ENCODE data around the gene HDGFL2.

Gene HDGFL2

DNA sequence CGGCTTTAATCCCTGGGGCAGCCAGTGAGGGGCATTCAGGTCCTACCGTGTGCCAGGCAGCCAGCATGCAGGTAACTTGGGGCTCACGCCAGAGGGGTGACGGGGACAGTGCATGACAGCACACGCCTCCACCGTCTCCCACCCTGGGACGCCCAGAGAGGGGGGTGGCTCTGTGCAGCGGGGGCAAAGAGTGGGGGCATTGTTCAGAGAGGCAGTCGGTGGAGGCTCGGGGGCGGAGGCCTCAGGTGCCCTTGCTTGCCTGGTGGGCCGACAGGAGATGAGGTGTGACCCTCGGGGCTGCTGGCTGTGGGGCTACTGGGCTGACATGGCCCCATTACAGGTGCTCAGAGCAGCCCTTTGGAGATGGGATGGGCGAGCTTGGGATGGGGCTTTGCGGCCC is 27.8 kb downstream of the HDGFL2 start:
- no peak for DNase-seq

DNA sequence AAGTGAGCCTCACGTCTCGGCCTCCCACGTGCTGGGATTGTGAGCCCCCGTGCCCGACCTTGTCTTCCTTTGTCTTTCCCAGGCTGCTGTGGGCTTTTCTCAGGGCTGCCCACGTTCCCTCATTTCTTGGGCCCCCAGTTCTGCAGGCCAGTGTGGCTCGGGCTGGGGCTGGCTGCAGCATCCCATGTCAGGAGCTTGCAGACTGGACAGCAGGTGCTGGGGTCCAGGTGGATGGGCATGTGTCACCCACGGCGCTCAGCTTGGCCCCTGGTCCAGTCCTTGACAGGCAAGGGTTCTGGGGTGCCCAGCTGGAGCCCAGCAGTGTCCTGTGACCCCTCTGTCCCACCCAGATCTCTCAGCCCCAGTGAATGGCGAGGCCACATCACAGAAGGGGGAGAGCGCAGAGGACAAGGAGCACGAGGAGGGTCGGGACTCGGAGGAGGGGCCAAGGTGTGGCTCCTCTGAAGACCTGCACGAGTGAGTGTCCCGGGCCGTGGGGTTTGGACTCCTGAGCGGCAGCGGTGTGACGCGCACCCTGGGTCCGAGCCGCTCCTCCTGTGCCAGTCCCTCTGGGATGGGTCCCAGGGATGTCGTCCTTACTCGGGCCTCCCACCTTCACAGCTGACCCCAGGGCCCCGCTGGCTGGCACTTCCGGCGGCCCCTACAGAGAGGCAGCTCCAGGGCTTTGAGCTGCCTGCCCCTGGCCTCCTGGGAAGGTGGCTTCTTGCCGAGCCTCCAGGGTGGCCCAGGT is 28.9 kb downstream of the HDGFL2 start:
- DNase-seq = no peak

DNA sequence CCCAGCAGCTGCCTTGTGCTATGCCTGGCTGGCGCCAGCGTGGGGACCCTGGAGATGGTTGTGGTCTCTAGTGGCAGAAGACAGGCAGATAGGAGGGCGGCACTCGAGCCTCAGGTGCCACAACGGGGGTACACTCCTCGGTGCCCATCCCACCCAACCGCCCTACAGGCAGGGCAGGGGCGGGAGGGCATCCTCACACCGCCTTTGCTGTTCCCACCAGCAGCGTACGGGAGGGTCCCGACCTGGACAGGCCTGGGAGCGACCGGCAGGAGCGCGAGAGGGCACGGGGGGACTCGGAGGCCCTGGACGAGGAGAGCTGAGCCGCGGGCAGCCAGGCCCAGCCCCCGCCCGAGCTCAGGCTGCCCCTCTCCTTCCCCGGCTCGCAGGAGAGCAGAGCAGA is 29.6 kb downstream of the HDGFL2 start:
- no peak for DNase-seq

DNA sequence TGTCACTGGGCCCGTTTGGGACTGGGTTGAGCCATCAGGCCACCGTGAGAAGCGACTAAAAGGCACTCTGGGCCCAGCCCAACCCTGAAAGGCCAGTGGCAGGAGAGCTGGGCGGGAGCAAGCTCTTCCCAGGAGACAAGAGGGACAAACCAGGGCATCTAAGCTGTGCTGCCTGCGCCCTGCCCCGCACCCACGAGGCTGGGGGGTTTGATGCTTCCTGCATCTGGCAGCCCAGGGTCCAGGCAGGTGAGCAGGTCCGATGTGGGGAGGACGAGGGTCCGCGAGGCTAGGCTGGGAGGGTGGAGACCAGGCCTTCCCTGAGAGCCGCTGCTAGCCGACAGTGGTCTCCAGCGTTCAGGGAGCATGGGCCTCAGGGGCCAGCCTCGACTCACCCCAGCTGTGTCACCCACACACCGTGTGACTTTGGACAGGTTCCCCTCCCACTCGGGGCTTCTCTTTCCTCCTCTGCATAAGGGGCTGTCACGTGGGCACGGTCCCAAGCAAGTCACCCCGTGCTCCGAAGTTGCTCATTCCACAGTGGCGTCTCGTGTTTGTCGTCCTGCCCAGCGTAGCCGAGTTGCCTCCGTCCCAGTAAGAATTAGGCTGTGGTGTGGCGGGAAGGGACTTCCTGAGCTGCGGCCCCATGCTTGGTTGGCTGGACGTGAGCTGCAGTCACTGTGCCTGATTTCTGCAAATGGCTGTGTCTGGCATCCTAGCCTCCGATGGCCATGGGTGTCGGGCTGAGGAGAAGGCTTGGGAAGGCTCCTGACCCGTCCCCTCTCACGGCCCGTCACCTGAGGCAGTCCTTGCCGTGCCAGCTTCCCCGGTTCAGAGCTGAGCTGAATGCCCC is 30.4 kb downstream of the HDGFL2 start:
- DNase-seq = no peak

DNA sequence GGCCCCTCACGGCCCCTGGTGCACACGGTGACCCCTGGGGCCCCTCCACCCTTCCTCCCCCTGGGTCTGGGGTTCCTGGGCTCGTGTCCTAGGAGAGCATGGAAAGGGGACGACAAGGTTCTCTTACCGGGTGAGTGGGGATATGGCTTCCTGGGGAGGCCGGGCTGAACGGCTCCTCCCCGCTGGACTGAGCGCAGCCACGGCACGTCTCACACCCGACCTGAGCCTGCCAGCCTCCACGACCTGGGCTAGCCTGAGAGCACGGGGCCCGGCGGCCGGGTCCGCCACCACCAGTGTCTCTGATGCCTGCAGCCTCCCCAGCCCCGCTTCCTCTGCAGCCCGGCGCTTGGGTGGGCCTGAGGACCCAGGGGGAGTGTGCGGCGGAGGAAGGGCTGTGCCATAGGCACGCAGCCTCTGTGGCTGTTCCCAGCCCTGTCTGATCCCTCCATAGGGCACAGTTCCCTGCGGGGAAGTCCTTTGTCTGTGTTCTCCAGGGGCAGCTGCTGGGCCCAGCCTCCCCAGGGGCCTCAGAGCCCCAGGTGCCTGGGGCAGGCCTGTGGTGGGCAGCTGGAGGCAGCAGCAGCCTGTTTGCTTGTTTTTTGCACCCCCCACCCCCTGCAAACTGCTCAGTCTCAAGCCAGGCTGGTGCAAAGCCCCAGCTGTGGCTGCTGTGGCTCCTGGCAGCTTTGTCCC is 31.2 kb downstream of the HDGFL2 start:
- DNase-seq = no peak

DNA sequence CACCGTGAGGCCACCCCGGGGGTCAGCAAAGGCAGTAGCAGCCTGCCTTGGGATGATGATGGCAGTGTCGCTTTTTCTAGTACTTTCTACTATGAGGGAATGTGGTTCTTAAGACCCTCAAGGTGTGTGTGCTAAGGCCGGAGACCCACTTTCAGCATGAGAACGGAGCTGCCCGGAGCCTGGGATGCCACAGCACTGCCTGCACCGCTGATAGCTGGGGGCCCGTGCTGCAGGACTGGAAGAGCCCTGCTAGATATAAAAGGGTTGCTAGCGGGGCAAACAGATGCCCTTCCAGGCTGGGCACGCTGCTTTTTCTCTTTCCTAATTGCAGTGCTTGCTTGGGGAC is 31.7 kb downstream of the HDGFL2 start:
- DNase-seq = no peak

DNA sequence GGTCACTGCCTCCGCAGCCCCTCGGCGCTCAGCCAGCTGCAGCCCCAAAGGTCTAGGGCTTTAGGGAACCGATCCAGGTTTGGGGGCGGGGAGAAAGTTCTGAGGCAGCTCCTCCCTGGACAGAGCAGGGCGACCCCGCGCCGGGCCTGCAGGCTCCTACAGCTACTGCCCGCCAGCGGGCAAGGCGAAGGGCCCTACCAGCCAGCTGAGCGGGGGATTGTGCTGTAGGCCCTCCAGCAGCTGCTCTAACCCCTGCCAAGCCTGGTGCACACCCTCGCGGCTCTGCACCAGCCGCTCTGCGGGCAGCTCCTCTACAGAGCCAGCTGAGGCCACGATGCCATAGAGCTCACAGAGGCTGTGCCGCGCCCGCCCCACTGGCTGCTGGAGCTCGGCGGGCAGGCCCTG is 32.2 kb downstream of the HDGFL2 start:
- no peak for DNase-seq

DNA sequence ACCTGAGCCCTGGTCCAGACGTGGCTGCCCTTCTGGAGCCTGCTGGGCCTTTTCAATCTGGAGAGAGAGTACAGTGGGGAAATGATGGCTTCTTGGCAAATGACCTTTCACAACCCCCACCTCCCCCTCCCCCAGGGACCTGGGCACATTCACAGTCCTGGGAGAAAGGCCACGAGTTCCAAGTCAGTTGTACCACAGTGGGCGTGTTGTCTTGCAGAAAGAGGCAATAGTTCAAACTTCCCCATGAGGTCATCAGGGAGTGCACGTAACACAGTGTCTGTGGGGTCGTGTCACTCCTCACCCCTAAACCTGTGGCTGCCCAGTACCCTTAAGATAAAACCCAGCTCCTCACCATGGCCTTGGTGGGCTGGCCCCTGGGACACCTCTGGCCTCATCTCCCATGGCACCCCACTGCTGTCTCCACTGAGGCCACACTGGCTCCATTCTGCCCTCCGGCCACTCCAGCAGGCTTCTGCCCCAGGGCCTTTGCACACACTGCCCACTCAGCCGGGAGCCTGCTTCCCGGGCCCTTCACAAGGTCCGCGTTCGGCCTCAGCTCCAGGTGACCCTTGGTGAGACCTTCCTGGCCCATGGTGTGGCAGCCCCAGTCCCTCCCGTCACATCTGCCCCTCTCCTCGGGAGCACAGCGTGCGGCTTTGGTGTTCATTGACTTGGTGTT is 32.9 kb downstream of the HDGFL2 start:
- DNase-seq = no peak

DNA sequence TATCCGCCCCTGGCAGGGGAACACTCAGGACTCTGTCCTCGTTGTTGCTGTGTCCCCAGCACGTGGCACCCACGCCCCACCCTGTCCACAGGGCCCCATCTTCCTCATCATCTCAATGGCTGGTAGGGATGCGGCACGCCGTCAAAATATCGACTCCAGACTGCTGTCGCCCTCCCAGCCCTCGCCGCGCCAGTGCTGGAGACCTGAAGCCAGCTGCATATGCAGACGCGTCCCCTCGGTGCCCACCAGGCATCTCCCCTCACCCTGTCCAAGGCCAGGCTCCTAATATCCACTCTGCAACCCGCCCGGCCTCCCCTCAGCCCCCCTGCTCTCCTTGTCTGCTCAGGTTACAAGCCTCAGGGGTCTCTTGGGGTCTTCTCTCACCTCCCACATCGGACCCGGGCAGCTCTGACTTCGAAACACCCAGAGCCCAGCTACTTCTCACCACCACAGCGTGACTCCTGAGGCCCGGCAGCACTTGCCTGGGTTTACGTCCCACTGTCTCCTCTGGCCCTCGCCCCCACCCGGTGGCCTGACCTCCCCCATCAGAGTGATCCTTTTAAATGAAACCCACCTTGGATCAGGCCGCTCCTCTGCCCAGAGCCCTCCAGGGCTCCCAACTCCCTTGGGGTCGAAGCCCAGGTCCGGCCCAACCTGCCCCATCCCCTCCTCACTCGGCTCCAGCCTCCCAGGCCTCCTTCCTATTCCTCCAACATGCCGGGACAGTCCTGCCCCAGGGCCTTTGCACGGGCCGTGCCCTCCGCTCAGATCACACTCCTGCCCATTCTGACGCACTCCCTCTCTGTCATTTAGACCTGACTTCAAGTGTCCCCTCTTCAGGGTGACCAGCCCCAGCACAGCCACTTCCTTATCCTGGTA is 33.7 kb downstream of the HDGFL2 start:
- DNase-seq = no peak

DNA sequence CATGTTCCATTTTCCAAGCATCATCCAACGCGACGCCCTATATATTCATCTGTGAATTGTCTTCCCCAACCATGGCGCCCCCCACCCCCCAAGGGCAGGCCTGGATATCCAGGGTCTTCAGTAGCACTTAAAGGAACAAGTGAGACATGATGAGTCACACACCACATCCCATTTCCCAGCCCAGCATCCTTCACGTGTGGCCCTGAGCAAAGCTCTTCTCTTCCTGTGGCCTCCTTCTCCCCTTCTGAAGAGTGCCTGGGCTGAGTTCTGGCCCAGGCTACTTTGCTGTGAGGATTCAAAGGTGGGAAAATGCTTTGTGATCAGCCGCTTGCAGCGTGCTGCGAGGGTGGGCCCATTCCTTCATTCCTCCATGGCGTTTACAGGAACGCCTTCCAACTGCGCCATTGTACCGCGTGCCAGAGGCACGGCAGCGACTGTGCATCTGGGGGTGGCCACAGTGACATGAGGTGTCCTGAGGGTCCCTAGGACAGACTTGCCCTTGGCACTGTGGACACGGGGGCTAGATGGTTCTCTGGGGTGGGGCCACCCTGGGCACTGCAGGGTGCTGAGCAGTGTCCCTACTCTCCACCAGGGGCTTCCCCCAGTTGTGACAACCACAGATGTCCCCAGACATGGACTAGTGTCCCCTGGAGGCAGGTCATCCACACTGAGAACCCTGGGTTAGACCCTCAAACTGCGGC is 34.5 kb downstream of the HDGFL2 start:
- peak; percentile 6 to 27 for DNase-seq

DNA sequence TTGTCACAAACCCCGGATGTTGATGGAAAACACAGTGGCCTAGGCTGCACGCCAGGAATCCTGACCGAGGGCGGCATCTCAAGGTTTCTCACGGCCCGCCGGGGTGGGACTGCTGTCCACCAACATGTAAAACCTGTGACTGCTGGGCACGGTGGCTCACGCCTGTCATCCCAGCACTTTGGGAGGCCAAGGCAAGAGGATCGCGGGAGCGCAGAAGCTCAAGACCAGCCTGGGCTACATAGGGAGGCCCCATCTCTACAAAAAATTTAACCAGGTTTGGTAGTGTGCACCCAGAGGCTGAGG is 35.0 kb downstream of the HDGFL2 start:
- no peak for DNase-seq

DNA sequence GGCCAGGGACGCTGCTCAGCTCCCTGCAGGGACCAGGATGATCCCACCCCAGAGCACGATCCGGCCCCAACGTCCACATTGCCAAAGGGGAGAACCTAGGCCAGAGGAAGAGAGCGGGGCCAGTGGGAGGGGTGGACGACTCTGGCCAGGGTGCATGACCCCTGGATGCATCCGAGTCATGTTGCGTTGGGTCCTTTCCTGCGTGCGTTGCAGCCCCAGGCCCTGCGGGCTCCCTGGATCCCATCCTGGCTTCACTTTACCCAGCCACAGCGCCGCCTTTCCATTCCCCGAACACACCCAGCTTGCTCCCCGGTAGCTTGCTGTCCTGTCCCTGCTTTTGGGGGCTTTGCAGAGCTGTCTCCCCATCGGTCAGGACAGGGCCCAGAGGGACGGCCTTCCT is 35.7 kb downstream of the HDGFL2 start:
- DNase-seq = no peak

DNA sequence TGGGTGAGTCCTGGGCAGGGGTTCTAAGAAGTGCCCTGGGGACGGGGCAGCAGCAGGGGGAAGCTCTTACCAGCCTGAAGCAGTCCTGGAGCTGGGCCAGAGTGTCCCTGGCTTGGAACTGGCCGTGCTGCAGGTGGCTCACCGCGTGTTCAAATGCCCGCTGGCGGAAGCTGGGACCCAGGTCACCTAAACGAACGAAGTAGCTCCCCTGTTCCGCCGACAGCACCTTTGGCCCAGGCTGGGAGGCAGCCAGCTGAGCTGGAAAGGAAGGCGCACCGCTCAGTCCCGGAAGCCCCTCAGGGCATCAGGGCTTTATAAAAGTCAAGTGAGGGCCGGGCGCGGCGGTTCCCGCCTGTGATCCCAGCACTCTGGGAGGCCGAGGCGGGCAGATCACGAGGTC is 36.6 kb downstream of the HDGFL2 start:
- DNase-seq = no peak

DNA sequence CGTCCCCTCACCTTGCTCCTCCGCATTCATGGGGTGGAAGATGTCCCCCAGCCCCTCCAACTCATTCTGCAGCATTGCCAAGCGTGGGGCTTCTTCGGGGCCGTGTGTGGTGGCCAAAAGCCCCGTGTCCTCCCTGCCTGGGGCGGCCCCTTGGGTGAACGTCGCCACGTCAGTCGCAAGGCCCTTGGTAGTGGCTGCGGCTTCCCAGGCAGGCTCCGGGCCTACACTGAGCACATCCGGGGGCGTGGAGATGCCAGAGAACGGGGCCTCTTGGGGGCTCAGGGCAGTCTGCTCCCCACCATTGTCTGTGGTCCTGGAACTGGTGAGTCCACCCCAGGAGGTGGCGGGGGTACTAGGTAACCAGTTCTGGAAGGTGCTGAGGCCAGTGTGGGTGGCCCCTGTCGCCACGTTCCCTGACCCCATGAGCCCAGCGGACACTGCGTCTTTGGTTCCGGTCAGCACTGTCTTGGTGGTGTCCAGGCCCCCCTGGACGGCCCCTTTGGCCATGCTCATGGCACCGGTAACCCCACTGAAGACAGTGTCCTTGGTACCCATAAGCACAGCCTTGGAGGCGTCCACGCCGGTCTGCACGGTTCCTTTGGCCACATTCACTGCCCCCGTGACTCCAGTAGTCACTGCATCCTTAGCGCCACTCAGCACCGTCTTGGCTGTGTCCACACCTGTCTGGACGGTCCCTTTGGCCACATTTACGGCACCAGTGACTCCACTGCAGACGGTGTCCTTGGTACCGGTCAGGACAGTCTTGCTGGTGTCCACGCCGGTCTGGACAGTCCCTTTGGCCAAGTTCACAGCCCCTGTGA is 38.5 kb downstream of the HDGFL2 start:
- DNase-seq = no peak

DNA sequence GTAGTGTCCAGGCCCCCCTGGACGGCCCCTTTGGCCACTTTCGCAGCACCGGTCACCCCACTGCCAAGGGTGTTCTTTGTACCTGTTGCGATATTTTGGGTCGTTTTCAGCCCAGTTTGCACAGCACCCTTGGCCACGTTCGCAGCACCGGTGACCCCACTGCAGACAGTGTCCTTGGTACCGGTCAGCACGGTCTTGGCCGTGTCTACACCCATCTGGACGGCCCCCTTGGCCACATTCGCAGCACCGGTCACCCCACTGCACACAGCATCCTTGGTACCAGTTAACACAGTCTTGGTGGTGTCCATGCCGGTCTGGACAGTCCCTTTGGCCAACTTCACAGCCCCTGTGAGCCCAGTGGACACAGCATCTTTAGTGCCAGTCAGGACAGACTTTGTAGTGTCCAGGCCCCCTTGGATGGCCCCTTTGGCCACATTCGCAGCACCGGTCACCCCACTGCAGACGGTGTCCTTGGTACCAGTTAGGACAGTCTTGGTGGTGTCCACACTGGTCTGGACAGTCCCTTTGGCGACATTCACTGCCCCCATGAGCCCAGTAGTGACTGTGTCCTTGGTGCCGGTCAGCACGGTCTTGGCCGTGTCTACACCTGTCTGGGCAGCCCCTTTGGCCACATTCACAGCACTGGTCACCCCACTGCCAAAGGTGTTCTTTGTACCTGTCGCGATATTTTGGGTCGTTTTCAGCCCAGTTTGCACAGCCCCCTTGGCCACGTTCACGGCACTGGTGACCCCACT is 39.4 kb downstream of the HDGFL2 start:
- DNase-seq = no peak

DNA sequence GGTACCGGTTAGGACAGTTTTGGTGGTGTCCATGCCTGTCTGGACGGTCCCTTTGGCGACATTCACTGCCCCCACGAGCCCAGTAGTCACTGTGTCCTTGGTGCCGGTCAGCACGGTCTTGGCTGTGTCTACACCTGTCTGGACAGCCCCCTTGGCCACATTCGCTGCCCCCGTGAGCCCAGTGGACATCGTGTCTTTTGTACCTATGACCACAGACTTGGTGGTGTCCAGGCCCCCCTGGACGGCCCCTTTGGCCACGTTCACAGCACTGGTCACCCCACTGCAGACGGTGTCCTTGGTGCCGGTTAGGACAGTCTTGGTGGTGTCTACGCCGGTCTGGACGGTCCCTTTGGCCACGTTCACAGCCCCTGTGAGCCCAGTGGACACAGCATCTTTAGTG is 40.0 kb downstream of the HDGFL2 start:
- DNase-seq = no peak

DNA sequence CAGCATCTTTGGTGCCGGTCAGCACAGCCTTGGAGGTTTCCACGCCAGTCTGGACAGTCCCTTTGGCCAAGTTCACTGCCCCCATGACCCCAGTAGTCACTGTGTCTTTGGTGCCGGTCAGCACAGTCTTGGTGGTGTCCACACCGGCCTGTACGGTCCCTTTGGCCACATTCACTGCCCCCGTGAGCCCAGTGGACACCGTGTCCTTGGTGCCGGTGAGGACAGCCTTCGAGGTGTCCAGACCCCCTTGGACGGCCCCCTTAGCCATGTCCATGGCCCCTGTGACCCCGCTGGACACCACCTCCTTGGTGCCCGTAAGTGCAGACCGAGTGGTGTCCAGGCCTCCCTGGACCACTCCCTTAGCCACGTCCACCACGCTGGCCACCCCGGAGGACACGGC is 41.2 kb downstream of the HDGFL2 start:
- no peak for DNase-seq

DNA sequence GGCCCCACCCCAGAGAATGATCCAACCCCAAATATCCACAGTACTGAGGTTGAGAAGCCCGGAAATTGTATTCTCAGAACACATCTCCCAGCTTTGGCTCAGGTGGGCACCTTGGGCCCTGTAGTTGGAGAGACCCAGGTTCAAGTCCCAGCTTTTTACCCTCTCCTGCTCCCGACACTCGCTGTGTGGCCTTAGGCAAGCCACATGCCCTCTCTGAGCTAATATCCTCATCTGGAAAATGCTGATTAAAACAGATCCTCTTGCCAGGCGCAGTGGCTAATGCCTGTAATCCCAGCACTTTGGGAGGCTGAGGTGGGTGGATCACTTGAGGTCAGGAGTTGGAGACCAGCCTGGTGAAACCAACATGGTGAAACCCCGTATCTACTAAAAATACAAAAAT is 43.6 kb downstream of the HDGFL2 start:
- DNase-seq = no peak

DNA sequence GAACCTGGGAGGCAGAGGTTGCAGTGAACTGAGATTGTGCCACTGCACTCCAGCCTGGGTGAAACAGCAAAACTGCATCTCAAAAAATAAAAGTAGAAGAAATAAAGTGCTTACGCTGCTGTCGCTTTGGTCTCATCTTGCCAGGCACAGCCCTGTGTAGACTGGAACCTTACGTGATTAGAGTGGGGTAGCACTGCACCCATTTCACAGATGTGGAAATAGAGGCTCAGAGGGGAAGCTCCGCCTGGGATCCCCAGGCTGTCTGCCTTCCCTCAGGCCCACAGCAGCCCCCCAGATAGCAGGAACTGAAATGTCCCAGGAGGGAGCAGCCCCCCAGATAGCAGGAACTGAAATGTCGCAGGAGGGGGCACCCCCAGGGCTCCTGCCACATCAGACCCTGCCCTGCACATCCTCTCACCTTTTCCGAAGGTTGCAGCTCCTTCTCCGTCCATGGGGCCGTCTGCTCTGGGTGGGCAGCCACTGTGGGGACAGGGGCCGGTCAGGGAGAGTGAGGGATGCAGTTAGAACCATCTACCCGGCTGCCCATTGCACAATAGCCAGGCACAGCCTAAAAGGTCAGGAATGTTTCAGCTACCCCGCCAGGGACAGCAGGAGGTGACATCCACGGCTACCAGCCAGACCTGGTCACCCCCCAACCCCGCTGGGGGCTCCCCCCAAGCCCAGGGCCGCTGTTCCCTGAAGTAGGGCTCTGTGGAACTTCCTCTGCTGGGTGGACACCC is 44.3 kb downstream of the HDGFL2 start:
- DNase-seq = no peak

DNA sequence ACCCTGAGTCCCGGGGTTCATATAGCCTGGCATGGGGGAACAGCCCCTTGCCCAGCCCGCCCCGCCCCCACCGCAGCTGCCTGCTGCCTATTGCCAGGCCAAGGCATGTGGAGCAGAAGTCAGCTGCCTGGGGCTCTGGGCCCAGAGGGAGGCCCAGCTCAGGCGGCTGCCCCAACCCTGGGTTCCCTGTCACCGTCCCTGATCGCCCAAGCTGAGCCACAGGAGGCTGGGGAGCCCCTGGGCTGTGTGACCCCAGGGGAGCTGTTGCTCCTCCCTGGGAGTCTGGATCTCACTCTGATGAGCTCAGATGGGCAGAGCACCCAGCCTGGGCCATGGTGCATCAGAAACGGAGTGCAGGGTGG is 44.8 kb downstream of the HDGFL2 start:
- DNase-seq = no peak

Data from AML-193 (cell line).